HepG2 (cell line): ENCODE measurements around the gene ACTN1. TPM values are rescaled to one million over a fixed set of nuclear protein-coding genes. Genes with fewer than 3 reads are reported as not detected.
A peak's percentile ranks its signal among the peaks of the same experiment; 100 is the strongest.

Experiments used
- ATAC-seq: fragments of 200-7000 bp; cut with Tn5 transposase; 3 replicates; pipeline ENCODE4 v1.9.1; 2020; ENCODE audit warnings: mild to moderate bottlenecking, moderate library complexity
- BruUV-seq: library from RNA; stranded (reverse); fragments of 400-500 nt; replicated peaks from 2 replicates; lab custom pipeline; 2021; lab: Mats Ljungman, UMichigan
- CTCF ChIA-PET: fragments of 300-600 bp; formaldehyde crosslinking; extraction: SDS; loops from one replicate; lab custom pipeline; 2021; ENCODE audit warnings: low total read pairs, inconsistent platforms, low intra/inter-chr PET ratio; lab: Yijun Ruan, JAX
- POLR2A ChIA-PET: fragments of 350-600 bp; sonication (Branson Sonifier 250); formaldehyde crosslinking; loops from one replicate; lab custom pipeline; 2020; ENCODE audit warnings: antibody characterized with exemption, inconsistent platforms; lab: Yijun Ruan, JAX
- DNase-seq: peaks from one replicate; pipeline ENCODE4 v3.0.0-alpha.2; 2015; ENCODE audit warnings: low spot score
- FAIRE-seq: peaks from 3 replicates; lab custom pipeline; 2011; peaks lifted over from hg19 to GRCh38; lab: Jason Lieb, UNC
- H2AFZ ChIP-seq: one replicate; pipeline ENCODE4 v1.6.1; 2011; ENCODE audit warnings: low read length, inconsistent platforms
- H3K27ac ChIP-seq: fragments of 300-600 bp; 3 replicates; pipeline ENCODE4 v1.8.0; 2011; ENCODE audit warnings: mixed run types, mild to moderate bottlenecking, mixed read lengths, low read length, inconsistent platforms; ENCODE audit not compliant: insufficient read depth; ENCODE audit errors: extremely low read length
- H3K27me3 ChIP-seq, 2 experiments: fragments of 200-600 bp in 1 of 2; 2 replicates in 1 of 2; 3 replicates in 1 of 2; pipeline versions ENCODE4 v1.6.0 to v1.8.0; 2011; ENCODE audit warnings: low read length in 2 of 2, mild to moderate bottlenecking in 2 of 2, moderate library complexity in 2 of 2, inconsistent platforms in 1 of 2; ENCODE audit not compliant: insufficient read depth in 2 of 2, control insufficient read depth in 1 of 2
- H3K36me3 ChIP-seq, 2 experiments: fragments of 200-600 bp in 1 of 2; replicated peaks in 1 of 2; 2 replicates in 1 of 2; 3 replicates in 1 of 2; pipeline versions ENCODE4 v1.5.1 to v1.8.0; 2011; ENCODE audit warnings: low read length in 2 of 2, inconsistent platforms in 1 of 2; ENCODE audit not compliant: insufficient read depth in 2 of 2, control insufficient read depth in 1 of 2
- H3K4me1 ChIP-seq: 2 replicates; pipeline ENCODE4 v1.5.1; 2012; ENCODE audit warnings: low read length, inconsistent platforms; ENCODE audit not compliant: insufficient read depth
- H3K4me2 ChIP-seq: 2 replicates; pipeline ENCODE4 v1.6.0; 2011; ENCODE audit warnings: low read depth, low read length, inconsistent platforms
- H3K4me3 ChIP-seq, 3 experiments: fragments of 200-600 bp in 1 of 3; sonication (generic), shearing (Covaris generic) in 1 of 3; replicated peaks in 1 of 3; 2 replicates each; pipeline ENCODE4 v1.5.1; 2011 to 2016; ENCODE audit warnings: low read length in 3 of 3, inconsistent platforms in 2 of 3, low read depth in 2 of 3, mild to moderate bottlenecking in 2 of 3, control low read depth in 1 of 3, mixed read lengths in 1 of 3; ENCODE audit not compliant: insufficient read depth in 1 of 3
- H3K79me2 ChIP-seq: one replicate; pipeline ENCODE4 v1.6.1; 2011; ENCODE audit warnings: low read length, inconsistent platforms; ENCODE audit not compliant: insufficient read depth
- H3K9ac ChIP-seq: 2 replicates; pipeline ENCODE4 v1.6.0; 2011; ENCODE audit warnings: mild to moderate bottlenecking, low read depth, low read length, inconsistent platforms; ENCODE audit not compliant: insufficient read depth
- H3K9me3 ChIP-seq: 2 replicates; pipeline ENCODE4 v1.5.1; 2012; ENCODE audit warnings: mild to moderate bottlenecking, low read length
- H4K20me1 ChIP-seq: 2 replicates; pipeline ENCODE4 v1.6.0; 2011; ENCODE audit warnings: inconsistent platforms, mild to moderate bottlenecking, low read length, moderate library complexity; ENCODE audit not compliant: insufficient read depth
- CBX5 ChIP-seq: sonication (generic); formaldehyde crosslinking; IDR thresholded peaks from 2 replicates; pipeline ENCODE4 v1.4.0; 2020; ENCODE audit warnings: missing genetic modification reagents, borderline replicate concordance
- DBP ChIP-seq: sonication (generic); formaldehyde crosslinking; IDR thresholded peaks from 2 replicates; pipeline ENCODE4 v1.4.0; 2020; ENCODE audit warnings: missing genetic modification reagents; ENCODE audit errors: not compliant biosample characterization
- ELF4 ChIP-seq: sonication (generic); formaldehyde crosslinking; IDR thresholded peaks from 2 replicates; pipeline ENCODE4 v1.5.0; 2020; ENCODE audit warnings: missing genetic modification reagents, mild to moderate bottlenecking, moderate library complexity, borderline replicate concordance
- HMGXB3 ChIP-seq: sonication (generic); formaldehyde crosslinking; IDR thresholded peaks from 2 replicates; pipeline ENCODE4 v1.4.0; 2020; ENCODE audit warnings: missing genetic modification reagents, borderline replicate concordance
- HOXA5 ChIP-seq: sonication (generic); formaldehyde crosslinking; IDR thresholded peaks from 2 replicates; pipeline ENCODE4 v1.4.0; 2020; ENCODE audit warnings: missing genetic modification reagents
- JUN ChIP-seq: sonication (generic); formaldehyde crosslinking; IDR thresholded peaks from 2 replicates; pipeline ENCODE4 v1.4.0; 2020; ENCODE audit warnings: mild to moderate bottlenecking, missing genetic modification reagents
- MED8 ChIP-seq: sonication (generic); formaldehyde crosslinking; IDR thresholded peaks from 2 replicates; pipeline ENCODE4 v1.8.1; 2023; ENCODE audit warnings: mild to moderate bottlenecking, missing genetic modification reagents; ENCODE audit not compliant: insufficient replicate concordance
- MNT ChIP-seq: fragments of 450-650 bp; IDR thresholded peaks from 2 replicates; pipeline ENCODE4 v1.6.1; 2016
- NR1H2 ChIP-seq: sonication (generic); formaldehyde crosslinking; IDR thresholded peaks from 2 replicates; pipeline ENCODE4 v1.8.1; 2022; ENCODE audit warnings: low read depth, missing genetic modification reagents, borderline replicate concordance
- RFXAP ChIP-seq: sonication (generic); formaldehyde crosslinking; IDR thresholded peaks from 2 replicates; pipeline ENCODE4 v1.4.0; 2020; ENCODE audit warnings: missing genetic modification reagents, borderline replicate concordance
- SAFB2 ChIP-seq: sonication (generic); formaldehyde crosslinking; IDR thresholded peaks from 2 replicates; pipeline ENCODE4 v1.5.1; 2020; ENCODE audit warnings: missing genetic modification reagents, low read depth, mild to moderate bottlenecking, borderline replicate concordance
- SSRP1 ChIP-seq: IDR thresholded peaks from 2 replicates; pipeline ENCODE4 v1.6.1; 2016; ENCODE audit warnings: control low read depth
- YY1 ChIP-seq: IDR thresholded peaks from 2 replicates; pipeline ENCODE4 v1.6.1; 2011; ENCODE audit warnings: low read length, low read depth, moderate library complexity, mild to moderate bottlenecking; ENCODE audit not compliant: insufficient read depth, insufficient replicate concordance
- ZBTB20 ChIP-seq: sonication (generic); formaldehyde crosslinking; IDR thresholded peaks from 2 replicates; pipeline ENCODE4 v1.8.1; 2023; ENCODE audit warnings: missing genetic modification reagents, low read depth, mild to moderate bottlenecking, borderline replicate concordance
- ZNF263 ChIP-seq: sonication (generic); formaldehyde crosslinking; IDR thresholded peaks from 2 replicates; pipeline ENCODE4 v1.4.0; 2020; ENCODE audit warnings: missing genetic modification reagents
- whole genome bisulfite sequencing: methylation state at CpG from one replicate; pipeline ENCODE4 v1.1.6; 2017; ENCODE audit warnings: low lambda C conversion rate; 5-methylcytosine and 5-hydroxymethylcytosine counted together
- in situ Hi-C: cut with HindIII; loops from 2 replicates; pipeline ENCODE4 v1.10.0; 2017; ENCODE audit warnings: low pct_unique_long_range_greater_than_20kb; ENCODE audit not compliant: extremely low pct_ligation_motif_present
- intact Hi-C: fragments of 100-400 bp; cut with micrococcal nuclease; formaldehyde crosslinking; loops from one replicate; pipeline ENCODE4 v1.10.0; 2022; ENCODE audit not compliant: unreplicated experiment
- polyA plus RNA-seq, 8 experiments: library from polyadenylated mRNA; depleted of rRNA in 3 of 8; stranded (reverse) in 7 of 8; unstranded in 1 of 8; fragments of >200 nt; fragmentation: Illumina TruSeq in 4 of 8; extraction: Trizol in 4 of 8; gene quantifications; 2 replicates each; pipeline versions ENCODE4 v1.2.1 to v1.2.3, GENCODE V29; 2011 to 2016; ENCODE audit warnings: low read depth in 4 of 8, missing spikeins in 1 of 8, mixed read lengths in 1 of 8; ENCODE audit not compliant: insufficient read depth in 1 of 8
- total RNA-seq, 5 experiments: library from RNA; depleted of rRNA; stranded (reverse); fragments of >200 nt; fragmentation: Illumina TruSeq; extraction: Trizol; gene quantifications; 2 replicates each; pipeline ENCODE4 v1.2.3, GENCODE V29; 2016; ENCODE audit warnings: low read depth in 1 of 5

The ACTN1 gene
- total and polyA plus RNA-seq, 2 of the 13 experiments (the other 11 are each of a cell fraction or from before 2014, with no cell fraction given), result 58.6 to 162 TPM

GRCh38 chr14:68955851-68956179 lies 23.3 kb downstream of the ACTN1 start (continued):
- TF ChIP-seq HMGXB3 (CRISPR knock-in tag) (no peak), SSRP1 (CRISPR knock-in tag) (0 out of 2 replicates have a peak, but pooled peaks have one; percentile 42), JUN (CRISPR knock-in tag) (no peak), ZNF263 (no peak), ZBTB20 (CRISPR knock-in tag) (no peak)

GRCh38 chr14:68955164-68955850 lies 23.8 kb downstream of the ACTN1 start:
- peak; percentile 93 for DNase-seq
- peak; percentile 90 for ATAC-seq
- POLR2A ChIA-PET, result interaction anchor here (0.8 to 5.3 kb wide), 8 partner anchors 9 to 31 kb away, joined by 3 to 36 read pairs (median 9); no protein-coding TSS in a partner anchor
- H3K27me3 ChIP-seq, result no peaks in the 10 kb centered on the region
- 6% methylated on average over 8 of the region's 10 CpGs for WGBS
- in situ Hi-C loops, result no loop called here
- peak overlapping the region; percentile 57 for H3K9ac ChIP-seq
- H3K4me2 ChIP-seq, result peak overlapping the region; percentile 74
- peak; percentile 87 for FAIRE-seq
- H3K27ac ChIP-seq, result peak overlapping the region; percentile 86
- peaks cover 19% of the 10 kb centered on the region; the same call in 1 of the 2 replicates for H4K20me1 ChIP-seq
- H3K79me2 ChIP-seq, result peaks cover 99% of the 10 kb centered on the region
- BruUV-seq, result no TSS peak
- no peaks in the 10 kb centered on the region for H3K9me3 ChIP-seq
- H3K4me1 ChIP-seq, result peaks cover 99% of the 10 kb centered on the region
- CTCF ChIA-PET, result no interaction called here
- H2AFZ ChIP-seq, result no peak overlapping the region
- intact Hi-C loops, result loop anchor here (1.0 kb wide), 1 partner anchor 24 kb away; the partner anchor contains the start of gene ACTN1
- peak overlapping the region in 1 of 3 experiments; percentile 30; a peak in 2 of 6 replicates for H3K4me3 ChIP-seq
- H3K36me3 ChIP-seq, result peaks cover 3 to 22% of the 10 kb centered on the region in 2 experiments; a peak in 2 of 5 replicates
- TF ChIP-seq MNT (peak; percentile 74), DBP (no peak), MED8 (peak; percentile 87), HOXA5 (CRISPR knock-in tag) (0 out of 2 replicates have a peak, but pooled peaks have one; percentile 44), RFXAP (CRISPR knock-in tag) (peak; percentile 88; the same call in 1 of the 2 replicates), SAFB2 (peak; percentile 34; the same call in 1 of the 2 replicates), ELF4 (CRISPR knock-in tag) (0 out of 2 replicates have a peak, but pooled peaks have one; percentile 60), CBX5 (peak; percentile 40; the same call in 1 of the 2 replicates), NR1H2 (CRISPR knock-in tag) (no peak), YY1 (peak; percentile 21)
